Activated CD4-positive, alpha-beta T cell treated with anti-CD3 and anti-CD28 coated beads, Interleukin-2, amount 10 ng/mL, durations not matched to agents 7 days and 5 days (primary cell): ENCODE measurements around the gene ACVRL1. TPM values are rescaled to one million over a fixed set of nuclear protein-coding genes. Genes with fewer than 3 reads are reported as not detected.
A peak's percentile ranks its signal among the peaks of the same experiment; 100 is the strongest.

ENCODE experiments used
- CTCF ChIA-PET: fragments of 350-600 bp; sonication (Branson Sonifier 250); formaldehyde crosslinking; loops from one replicate; lab custom pipeline; 2021; ENCODE audit warnings: antibody characterized with exemption; lab: Charles Lee
- POLR2A ChIA-PET: fragments of 350-600 bp; sonication (Branson Sonifier 250); formaldehyde crosslinking; loops from one replicate; lab custom pipeline; 2021; ENCODE audit warnings: antibody characterized with exemption; lab: Charles Lee
- DNase-seq: peaks from one replicate; pipeline ENCODE4 v3.0.0-alpha.2; 2020
- H3K27ac Mint-ChIP-seq: one replicate; pipeline ENCODE4 v1.8.0; 2021; ENCODE audit warnings: mild to moderate bottlenecking, moderate library complexity, mixed read lengths
- H3K27me3 Mint-ChIP-seq: one replicate; pipeline ENCODE4 v1.8.0; 2021; ENCODE audit warnings: mixed read lengths
- H3K36me3 Mint-ChIP-seq: one replicate; pipeline ENCODE4 v1.8.0; 2021; ENCODE audit warnings: low read depth, mixed read lengths
- H3K4me1 Mint-ChIP-seq: one replicate; pipeline ENCODE4 v1.8.0; 2021; ENCODE audit warnings: mixed read lengths
- H3K4me3 Mint-ChIP-seq: one replicate; pipeline ENCODE4 v1.8.0; 2021; ENCODE audit warnings: mild to moderate bottlenecking, moderate library complexity, mixed read lengths
- H3K9me3 Mint-ChIP-seq: one replicate; pipeline ENCODE4 v1.8.0; 2021; ENCODE audit warnings: mixed read lengths
- total RNA-seq, 2 experiments: library from RNA; stranded (reverse); gene quantifications; one replicate each; pipeline ENCODE4 v1.2.3, GENCODE V29; 2021

Gene ACVRL1
- total RNA-seq, 2 experiments from 2014 or later = not detected

GRCh38 chr12:51926718-51927117, 19.4 kb downstream of the ACVRL1 start:
- ChIA-PET CTCF (interaction anchor here (1.1 kb wide), 1 partner anchor 8 kb away, joined by 3 read pairs; no protein-coding TSS in a partner anchor), POLR2A (no interaction called here)
- Mint-ChIP-seq H3K27me3 (peaks cover 3% of the 10 kb centered on the region), H3K27ac (no peak overlapping the region), H3K4me1 (peaks cover 6% of the 10 kb centered on the region), H3K4me3 (no peak overlapping the region), H3K36me3 (no peaks in the 10 kb centered on the region), H3K9me3 (no peaks in the 10 kb centered on the region)
- peak; percentile 58 for DNase-seq

DNA sequence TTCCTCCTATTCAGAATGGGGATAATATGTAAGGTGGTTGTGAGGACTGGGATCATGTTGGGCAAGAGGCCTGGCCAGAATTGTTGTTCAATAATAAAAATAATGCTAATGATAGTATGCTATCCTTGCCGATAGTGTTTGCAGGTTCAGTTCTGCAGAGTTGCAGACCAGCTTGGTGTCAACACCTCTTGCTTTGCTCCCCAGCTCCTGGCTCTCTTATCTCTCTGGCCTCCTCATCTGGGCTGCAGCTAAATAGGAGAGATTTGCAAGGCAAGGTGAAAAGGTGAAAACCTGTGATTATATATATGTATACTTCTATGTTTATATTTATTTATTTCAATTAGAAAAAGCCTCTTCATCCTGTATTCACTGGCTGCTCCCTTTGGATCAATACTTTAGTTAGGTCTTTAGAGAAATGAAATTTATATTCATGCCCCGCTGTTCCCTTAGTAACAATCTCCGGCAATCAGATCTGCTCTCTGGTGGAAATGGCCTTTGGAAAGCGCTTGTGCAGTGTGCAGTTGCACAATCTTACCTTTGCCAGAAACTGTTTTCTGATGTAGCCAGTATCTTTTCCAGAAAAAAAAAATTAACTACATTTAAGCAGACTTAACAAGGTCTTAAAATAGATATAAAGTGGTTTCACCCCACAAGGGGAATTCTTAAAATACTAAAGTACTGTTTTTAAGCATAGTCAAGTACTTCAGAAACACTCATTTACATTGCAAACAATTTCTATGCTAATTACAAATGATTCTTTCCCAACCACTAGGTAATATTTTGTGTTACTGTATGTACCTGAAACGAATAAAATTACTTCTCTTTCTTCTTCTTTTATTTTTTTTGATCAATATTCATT, 25.1 kb downstream of the ACVRL1 start:
- H3K4me3 Mint-ChIP-seq = no peak overlapping the region
- H3K4me1 Mint-ChIP-seq = no peaks in the 10 kb centered on the region
- H3K9me3 Mint-ChIP-seq = no peaks in the 10 kb centered on the region

DNA sequence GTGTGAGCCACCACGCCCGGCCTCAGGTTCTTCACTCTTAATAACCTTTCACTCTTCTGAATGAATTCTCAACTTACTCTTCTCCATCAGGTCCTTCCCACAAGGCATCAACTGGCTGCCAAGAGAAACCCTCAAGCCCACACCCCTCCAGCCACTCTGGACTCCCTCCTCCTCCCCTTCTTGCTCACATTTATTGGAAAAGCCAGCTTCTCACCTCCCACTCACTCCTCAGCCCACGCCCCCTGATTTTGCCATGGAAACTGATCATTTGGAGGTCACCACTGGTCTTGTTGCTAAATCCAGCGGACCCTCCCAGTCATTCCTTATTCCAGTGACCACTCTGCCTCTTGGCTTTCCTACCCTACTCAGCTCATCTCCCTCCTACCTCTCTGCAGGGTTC, 26.8 kb downstream of the ACVRL1 start:
- H3K27me3 Mint-ChIP-seq = peaks cover 14% of the 10 kb centered on the region
- DNase-seq = no peak
- no peaks in the 10 kb centered on the region for H3K36me3 Mint-ChIP-seq
- no peaks in the 10 kb centered on the region for H3K4me1 Mint-ChIP-seq
- no peak overlapping the region for H3K27ac Mint-ChIP-seq
- H3K9me3 Mint-ChIP-seq = no peaks in the 10 kb centered on the region
- ChIA-PET CTCF (interaction anchor here (1.4 kb wide), 1 partner anchor 8 kb away, joined by 3 read pairs; no protein-coding TSS in a partner anchor), POLR2A (interaction anchor here (0.5 kb wide), 1 partner anchor 1009 kb away, joined by 3 read pairs; no protein-coding TSS in a partner anchor)
- no peak overlapping the region for H3K4me3 Mint-ChIP-seq

More for the DNA sequence above, 25.1 kb downstream of the ACVRL1 start:
- Mint-ChIP-seq H3K27ac (no peak overlapping the region), H3K36me3 (no peaks in the 10 kb centered on the region), H3K27me3 (peaks cover 13% of the 10 kb centered on the region)
- CTCF ChIA-PET = no interaction called here
- DNase-seq = no peak
- POLR2A ChIA-PET = no interaction called here

DNA sequence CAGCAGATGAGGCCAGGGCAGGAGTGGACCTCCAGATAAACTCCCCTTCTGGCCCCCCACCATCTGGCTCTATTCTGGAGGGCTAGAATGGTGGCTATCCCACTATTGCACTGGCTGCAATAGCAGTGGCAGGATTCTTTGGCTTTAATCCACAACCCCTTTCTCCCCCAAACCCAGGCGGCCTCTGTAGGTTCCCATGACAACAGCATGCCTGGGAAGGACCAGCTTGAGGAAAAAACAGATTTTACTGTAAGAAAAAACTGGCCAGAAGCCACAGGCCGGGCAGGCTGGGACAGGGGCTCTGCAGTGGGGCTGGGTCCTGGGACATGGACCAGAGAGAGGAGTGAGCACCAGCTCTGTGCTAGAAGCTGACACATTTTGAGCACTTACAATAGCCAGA, 30.6 kb downstream of the ACVRL1 start:
- POLR2A ChIA-PET = no interaction called here
- Mint-ChIP-seq H3K27me3 (peaks cover 9% of the 10 kb centered on the region), H3K4me1 (peaks cover 4% of the 10 kb centered on the region), H3K36me3 (no peaks in the 10 kb centered on the region), H3K9me3 (no peaks in the 10 kb centered on the region), H3K27ac (no peak overlapping the region), H3K4me3 (no peak overlapping the region)
- no peak for DNase-seq
- CTCF ChIA-PET = no interaction called here

- CTCF ChIA-PET = interaction anchor here (1.4 kb wide), 1 partner anchor 8 kb away, joined by 3 read pairs; no protein-coding TSS in a partner anchor
- POLR2A ChIA-PET = no interaction called here
- no peaks in the 10 kb centered on the region for H3K9me3 Mint-ChIP-seq
- no peaks in the 10 kb centered on the region for H3K36me3 Mint-ChIP-seq
- DNase-seq = no peak
- peaks cover 12% of the 10 kb centered on the region for H3K27me3 Mint-ChIP-seq
- H3K4me3 Mint-ChIP-seq = no peak overlapping the region
- H3K27ac Mint-ChIP-seq = no peak overlapping the region
- H3K4me1 Mint-ChIP-seq = peaks cover 4% of the 10 kb centered on the region
Measured at GRCh38 chr12:51938726-51939125, 31.4 kb downstream of the ACVRL1 start.

- Mint-ChIP-seq H3K27me3 (peaks cover 13% of the 10 kb centered on the region), H3K36me3 (no peaks in the 10 kb centered on the region), H3K9me3 (peaks cover 13% of the 10 kb centered on the region), H3K27ac (no peak overlapping the region), H3K4me1 (peaks cover 4% of the 10 kb centered on the region), H3K4me3 (no peak overlapping the region)
- DNase-seq = no peak
- ChIA-PET POLR2A (no interaction called here), CTCF (no interaction called here)
Measured at GRCh38 chr12:51941011-51941581, 33.8 kb downstream of the ACVRL1 start.

DNA sequence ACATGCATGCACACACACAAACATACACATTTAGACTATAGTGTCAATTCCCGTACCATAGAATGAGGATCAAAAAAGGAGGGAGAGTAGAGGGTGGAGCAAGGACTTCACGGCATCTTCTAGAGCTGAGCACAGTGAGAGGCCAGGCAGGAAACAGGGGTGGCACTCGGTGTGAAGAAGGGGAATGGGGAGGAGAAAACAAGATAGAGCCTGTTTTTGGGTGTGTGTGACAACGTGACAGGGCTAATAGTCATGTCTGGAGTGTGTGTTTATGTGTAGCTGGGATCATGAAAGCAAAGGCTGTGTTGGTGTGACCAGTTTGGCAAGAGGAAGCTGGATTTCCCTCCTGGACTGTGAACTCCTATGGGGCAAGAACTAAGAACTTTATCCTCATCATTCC, 34.3 kb downstream of the ACVRL1 start:
- Mint-ChIP-seq H3K4me1 (peaks cover 4% of the 10 kb centered on the region), H3K9me3 (peaks cover 18% of the 10 kb centered on the region), H3K36me3 (no peaks in the 10 kb centered on the region), H3K27me3 (peaks cover 16% of the 10 kb centered on the region), H3K27ac (no peak overlapping the region), H3K4me3 (no peak overlapping the region)
- ChIA-PET CTCF (no interaction called here), POLR2A (no interaction called here)
- no peak for DNase-seq

DNA sequence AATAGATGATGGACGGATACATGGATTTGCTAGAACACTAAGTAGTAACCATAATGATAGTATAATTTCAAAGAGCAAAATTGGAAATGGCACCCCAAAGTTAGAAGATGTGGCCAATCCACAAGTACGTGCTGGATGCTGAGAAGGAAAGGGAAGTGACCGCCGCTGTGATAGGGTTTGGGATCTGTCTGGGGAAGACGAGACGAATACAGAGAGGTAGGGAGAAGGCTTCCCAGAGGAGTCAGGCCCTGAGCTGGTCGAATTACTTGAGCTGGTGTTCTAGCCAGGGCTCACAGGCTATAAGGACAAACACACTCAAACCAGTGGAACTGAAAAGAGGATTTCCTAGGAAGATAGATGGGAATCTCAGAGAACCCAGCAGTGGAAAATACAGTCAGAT, 34.8 kb downstream of the ACVRL1 start:
- H3K4me1 Mint-ChIP-seq = peaks cover 4% of the 10 kb centered on the region
- ChIA-PET CTCF (no interaction called here), POLR2A (no interaction called here)

GRCh38 chr12:51942501-51943000, 35.2 kb downstream of the ACVRL1 start:
- Mint-ChIP-seq H3K36me3 (no peaks in the 10 kb centered on the region), H3K4me1 (peaks cover 4% of the 10 kb centered on the region), H3K9me3 (peaks cover 21% of the 10 kb centered on the region), H3K27ac (no peak overlapping the region), H3K4me3 (no peak overlapping the region), H3K27me3 (peaks cover 17% of the 10 kb centered on the region)
- ChIA-PET CTCF (interaction anchor here (0.6 kb wide), 1 partner anchor 1028 kb away, joined by 3 read pairs; no protein-coding TSS in a partner anchor), POLR2A (no interaction called here)
- no peak for DNase-seq

More for the DNA sequence above, 34.8 kb downstream of the ACVRL1 start:
- Mint-ChIP-seq H3K9me3 (peaks cover 18% of the 10 kb centered on the region), H3K27me3 (peaks cover 17% of the 10 kb centered on the region), H3K27ac (no peak overlapping the region), H3K36me3 (no peaks in the 10 kb centered on the region), H3K4me3 (no peak overlapping the region)
- DNase-seq = no peak

DNA sequence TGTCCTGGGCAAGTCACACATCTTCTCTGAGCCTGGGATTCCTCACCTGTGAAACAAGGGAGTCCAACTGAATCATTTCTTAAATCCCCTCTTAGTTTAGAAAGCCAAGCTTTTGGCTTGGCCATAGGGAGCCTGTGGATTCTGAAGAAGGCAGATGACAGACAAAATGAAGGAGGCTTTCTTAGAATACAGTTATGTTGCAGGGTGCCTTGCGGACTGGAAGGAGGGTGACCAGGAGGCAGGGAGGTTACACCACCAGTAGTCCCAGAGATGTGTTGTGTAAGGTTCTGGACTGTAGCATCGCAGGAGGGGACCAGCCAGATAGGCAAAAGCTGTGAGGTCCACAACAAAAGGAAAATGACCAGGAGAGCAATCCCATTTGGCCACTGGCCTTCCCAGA, 36.0 kb downstream of the ACVRL1 start:
- CTCF ChIA-PET = no interaction called here
- H3K27ac Mint-ChIP-seq = no peak overlapping the region
- peaks cover 22% of the 10 kb centered on the region for H3K27me3 Mint-ChIP-seq
- no peak overlapping the region for H3K4me3 Mint-ChIP-seq
- no peak for DNase-seq
- H3K9me3 Mint-ChIP-seq = peaks cover 21% of the 10 kb centered on the region
- H3K36me3 Mint-ChIP-seq = no peaks in the 10 kb centered on the region
- peaks cover 4% of the 10 kb centered on the region for H3K4me1 Mint-ChIP-seq
- POLR2A ChIA-PET = no interaction called here

DNA sequence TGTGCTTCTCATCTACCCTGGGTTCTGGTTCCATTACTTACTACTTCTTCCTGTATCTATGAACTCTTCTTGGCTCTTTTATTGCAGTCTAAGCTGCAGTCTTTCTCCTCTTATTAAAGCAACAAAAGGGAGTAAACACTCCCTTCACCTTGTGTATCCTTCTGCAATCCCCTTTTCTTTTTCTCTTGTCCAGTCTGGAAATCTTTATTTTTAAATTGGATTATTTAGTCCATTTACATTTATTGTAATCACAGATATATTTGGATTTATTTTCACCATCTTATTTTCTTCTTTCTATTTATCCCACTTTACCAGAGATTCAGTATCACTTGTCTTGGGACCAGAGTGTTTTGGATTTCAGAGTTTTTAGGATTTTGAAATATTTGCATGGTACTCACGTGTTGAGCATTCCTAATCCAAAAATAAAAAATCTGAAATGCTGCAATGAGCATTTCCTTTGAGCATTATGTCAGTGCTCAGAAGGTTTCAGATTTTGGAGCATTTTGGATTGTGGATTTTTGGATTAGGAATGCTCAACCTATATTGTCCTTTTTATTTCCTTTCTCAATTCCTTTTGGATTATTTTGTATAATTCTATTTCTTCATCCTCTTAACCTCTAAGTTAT, 37.4 kb downstream of the ACVRL1 start:
- peaks cover 21% of the 10 kb centered on the region for H3K9me3 Mint-ChIP-seq
- no peaks in the 10 kb centered on the region for H3K36me3 Mint-ChIP-seq
- ChIA-PET CTCF (no interaction called here), POLR2A (no interaction called here)
- peaks cover 27% of the 10 kb centered on the region for H3K27me3 Mint-ChIP-seq
- H3K4me1 Mint-ChIP-seq = peaks cover 4% of the 10 kb centered on the region
- H3K4me3 Mint-ChIP-seq = no peak overlapping the region
- no peak overlapping the region for H3K27ac Mint-ChIP-seq
- no peak for DNase-seq

DNA sequence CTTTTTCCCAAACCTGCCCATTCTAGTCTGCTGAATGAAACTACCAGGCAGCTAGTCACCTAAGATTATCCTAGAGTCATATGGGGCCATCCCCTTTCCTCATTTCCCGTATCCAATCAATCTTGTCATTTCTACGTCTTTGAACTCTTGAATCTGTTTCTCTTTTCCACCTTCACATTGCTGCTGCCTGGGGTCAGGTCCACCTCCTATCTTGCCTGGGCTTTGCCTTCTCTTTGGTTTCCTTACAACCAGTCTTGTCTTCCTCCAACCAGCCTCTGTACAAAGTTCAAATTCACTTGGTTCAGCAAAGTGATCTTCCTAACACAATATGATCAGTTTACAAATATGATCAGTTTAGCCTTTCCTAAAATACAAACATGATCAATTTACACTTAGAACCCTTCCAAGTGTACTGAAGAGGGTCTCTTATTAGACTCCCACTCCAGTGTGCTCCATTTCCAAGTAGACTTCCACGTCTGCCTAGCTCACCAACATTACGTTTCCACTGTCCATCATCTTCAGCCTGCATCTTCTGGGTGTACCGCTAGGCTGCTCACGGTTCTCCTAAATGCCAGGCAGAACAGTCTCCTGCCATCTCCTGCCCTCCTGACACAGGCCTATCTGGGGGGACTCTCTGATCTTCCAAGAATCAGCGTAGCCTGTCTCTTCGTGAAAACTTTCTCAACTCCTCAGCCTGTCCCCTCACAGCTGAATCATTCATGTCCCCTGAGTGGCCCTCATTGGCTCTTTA, 40.1 kb downstream of the ACVRL1 start:
- H3K27me3 Mint-ChIP-seq = peaks cover 39% of the 10 kb centered on the region
- no peaks in the 10 kb centered on the region for H3K36me3 Mint-ChIP-seq
- peaks cover 21% of the 10 kb centered on the region for H3K9me3 Mint-ChIP-seq
- no peak overlapping the region for H3K4me3 Mint-ChIP-seq
- ChIA-PET POLR2A (no interaction called here), CTCF (interaction anchor here (1.2 kb wide), 1 partner anchor 24 kb away, joined by 3 read pairs; no protein-coding TSS in a partner anchor)
- no peak overlapping the region for H3K27ac Mint-ChIP-seq
- H3K4me1 Mint-ChIP-seq = peaks cover 5% of the 10 kb centered on the region
- no peak for DNase-seq
